Smooth muscle cell (in vitro differentiated cells): ENCODE data around the gene AEBP1. TPM values are rescaled to one million over a fixed set of nuclear protein-coding genes. Genes with fewer than 3 reads are reported as not detected.

Experiments
- DNase-seq: peaks from one replicate; lab custom pipeline; 2025; ENCODE audit not compliant: unreplicated experiment; lab: John Stamatoyannopoulos, UW
- H2AFZ ChIP-seq: fragments of 200-600 bp; sonication (generic); 2 replicates; pipeline ENCODE4 v1.6.0; 2016; ENCODE audit warnings: antibody characterized with exemption, low read depth, mild to moderate bottlenecking
- H3F3A ChIP-seq: fragments of 200-600 bp; sonication (generic); 2 replicates; pipeline ENCODE4 v1.6.0; 2017; ENCODE audit warnings: antibody characterized with exemption, low read depth
- H3K27ac ChIP-seq: fragments of 200-600 bp; sonication (generic); 2 replicates; pipeline ENCODE4 v1.5.1; 2016; ENCODE audit warnings: low read depth, mild to moderate bottlenecking
- H3K27me3 ChIP-seq: fragments of 200-600 bp; sonication (generic); 2 replicates; pipeline ENCODE4 v1.6.1; 2016; ENCODE audit warnings: low read depth, mild to moderate bottlenecking
- H3K36me3 ChIP-seq: fragments of 200-600 bp; sonication (generic); 2 replicates; pipeline ENCODE4 v1.5.1; 2016; ENCODE audit warnings: low read depth
- H3K4me1 ChIP-seq: fragments of 200-600 bp; sonication (generic); 2 replicates; pipeline ENCODE4 v1.5.1; 2016; ENCODE audit warnings: low read depth
- H3K4me2 ChIP-seq: fragments of 200-600 bp; sonication (generic); 2 replicates; pipeline ENCODE4 v1.6.0; 2016; ENCODE audit warnings: mild to moderate bottlenecking
- H3K4me3 ChIP-seq: fragments of 200-600 bp; sonication (generic); 2 replicates; pipeline ENCODE4 v1.5.1; 2016; ENCODE audit warnings: mild to moderate bottlenecking
- H3K79me2 ChIP-seq: fragments of 200-600 bp; sonication (generic); 2 replicates; pipeline ENCODE4 v1.6.0; 2016; ENCODE audit warnings: low read depth, mild to moderate bottlenecking
- H3K9ac ChIP-seq: fragments of 200-600 bp; sonication (generic); 2 replicates; pipeline ENCODE4 v1.6.0; 2016; ENCODE audit warnings: low read depth
- H3K9me3 ChIP-seq: fragments of 200-600 bp; sonication (generic); replicated peaks from 2 replicates; pipeline ENCODE4 v1.5.1; 2016; ENCODE audit warnings: low read depth
- H4K20me1 ChIP-seq: fragments of 200-600 bp; sonication (generic); 2 replicates; pipeline ENCODE4 v1.6.0; 2016; ENCODE audit warnings: low read depth
- WGBS: methylation state at CpG from one replicate; pipeline ENCODE4 v1.1.7; 2016; ENCODE audit warnings: low lambda C conversion rate; 5-methylcytosine and 5-hydroxymethylcytosine counted together
- polyA plus RNA-seq: library from polyadenylated mRNA; unstranded; fragments of >200 nt; fragmentation: Nextera tagmentation; extraction: Ambion mirVana; gene quantifications from 2 replicates; pipeline ENCODE4 v1.2.1, GENCODE V29; 2016
- total RNA-seq: library from RNA; depleted of rRNA; stranded (reverse); fragments of >200 nt; gene quantifications from 2 replicates; pipeline ENCODE4 v1.2.3, GENCODE V29; 2014
- TF ChIP-seq, protein P1 (sequence below): fragments of 200-600 bp; sonication (generic); IDR thresholded peaks from 2 replicates; pipeline ENCODE4 v1.5.1; 2017; ENCODE audit warnings: borderline replicate concordance, mild to moderate bottlenecking, antibody characterized with exemption; ENCODE audit not compliant: insufficient read depth, poor library complexity, severe bottlenecking

AEBP1 gene
- total and polyA plus RNA-seq, 2 experiments from 2014 or later = 39.7 to 163 TPM

DNA sequence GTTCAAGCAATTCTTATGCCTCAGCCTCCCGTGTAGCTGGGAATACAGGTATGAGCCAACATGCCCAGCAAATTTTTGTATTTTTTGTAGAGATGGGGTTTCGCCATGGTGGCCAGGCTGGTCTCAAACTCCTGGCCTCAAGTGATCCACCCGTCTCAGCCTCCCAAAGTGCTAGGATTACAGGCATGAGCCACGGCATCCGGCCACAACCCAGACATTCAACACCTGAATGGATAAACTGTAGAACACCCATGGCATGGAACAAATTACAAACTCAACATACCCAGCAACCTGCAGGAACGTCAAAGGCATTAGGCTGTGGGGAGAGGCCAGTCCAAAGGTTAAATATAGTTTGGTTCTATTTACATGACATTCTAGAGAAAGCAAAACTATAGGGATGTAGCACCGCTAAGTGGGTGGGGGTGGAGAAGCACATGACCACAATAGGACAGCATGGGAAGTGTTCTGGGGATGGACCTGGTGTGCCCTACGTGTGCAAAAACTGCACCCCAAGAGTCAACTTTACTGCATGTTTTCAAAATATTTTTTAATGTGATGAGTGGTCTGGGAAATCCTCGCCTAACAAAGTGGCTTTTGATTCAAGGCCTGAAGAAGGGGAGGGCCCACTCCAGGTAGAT, 32.3 kb upstream of the AEBP1 start:
- Histone ChIP-seq H3K9me3 (no peaks in the 10 kb centered on the region), H3K36me3 (no peaks in the 10 kb centered on the region), H3K4me2 (no peak overlapping the region), H3F3A (no peaks in the 10 kb centered on the region), H3K4me1 (no peaks in the 10 kb centered on the region), H3K79me2 (no peaks in the 10 kb centered on the region), H4K20me1 (no peaks in the 10 kb centered on the region), H3K27ac (no peak overlapping the region), H3K27me3 (no peaks in the 10 kb centered on the region), H2AFZ (no peak overlapping the region), H3K4me3 (no peak overlapping the region), H3K9ac (no peak overlapping the region)
- DNase-seq = no peak
- TF ChIP-seq, protein P1, sequence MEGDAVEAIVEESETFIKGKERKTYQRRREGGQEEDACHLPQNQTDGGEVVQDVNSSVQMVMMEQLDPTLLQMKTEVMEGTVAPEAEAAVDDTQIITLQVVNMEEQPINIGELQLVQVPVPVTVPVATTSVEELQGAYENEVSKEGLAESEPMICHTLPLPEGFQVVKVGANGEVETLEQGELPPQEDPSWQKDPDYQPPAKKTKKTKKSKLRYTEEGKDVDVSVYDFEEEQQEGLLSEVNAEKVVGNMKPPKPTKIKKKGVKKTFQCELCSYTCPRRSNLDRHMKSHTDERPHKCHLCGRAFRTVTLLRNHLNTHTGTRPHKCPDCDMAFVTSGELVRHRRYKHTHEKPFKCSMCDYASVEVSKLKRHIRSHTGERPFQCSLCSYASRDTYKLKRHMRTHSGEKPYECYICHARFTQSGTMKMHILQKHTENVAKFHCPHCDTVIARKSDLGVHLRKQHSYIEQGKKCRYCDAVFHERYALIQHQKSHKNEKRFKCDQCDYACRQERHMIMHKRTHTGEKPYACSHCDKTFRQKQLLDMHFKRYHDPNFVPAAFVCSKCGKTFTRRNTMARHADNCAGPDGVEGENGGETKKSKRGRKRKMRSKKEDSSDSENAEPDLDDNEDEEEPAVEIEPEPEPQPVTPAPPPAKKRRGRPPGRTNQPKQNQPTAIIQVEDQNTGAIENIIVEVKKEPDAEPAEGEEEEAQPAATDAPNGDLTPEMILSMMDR = no peak
- 88% methylated on average over 9 of the region's 9 CpGs for WGBS

DNA sequence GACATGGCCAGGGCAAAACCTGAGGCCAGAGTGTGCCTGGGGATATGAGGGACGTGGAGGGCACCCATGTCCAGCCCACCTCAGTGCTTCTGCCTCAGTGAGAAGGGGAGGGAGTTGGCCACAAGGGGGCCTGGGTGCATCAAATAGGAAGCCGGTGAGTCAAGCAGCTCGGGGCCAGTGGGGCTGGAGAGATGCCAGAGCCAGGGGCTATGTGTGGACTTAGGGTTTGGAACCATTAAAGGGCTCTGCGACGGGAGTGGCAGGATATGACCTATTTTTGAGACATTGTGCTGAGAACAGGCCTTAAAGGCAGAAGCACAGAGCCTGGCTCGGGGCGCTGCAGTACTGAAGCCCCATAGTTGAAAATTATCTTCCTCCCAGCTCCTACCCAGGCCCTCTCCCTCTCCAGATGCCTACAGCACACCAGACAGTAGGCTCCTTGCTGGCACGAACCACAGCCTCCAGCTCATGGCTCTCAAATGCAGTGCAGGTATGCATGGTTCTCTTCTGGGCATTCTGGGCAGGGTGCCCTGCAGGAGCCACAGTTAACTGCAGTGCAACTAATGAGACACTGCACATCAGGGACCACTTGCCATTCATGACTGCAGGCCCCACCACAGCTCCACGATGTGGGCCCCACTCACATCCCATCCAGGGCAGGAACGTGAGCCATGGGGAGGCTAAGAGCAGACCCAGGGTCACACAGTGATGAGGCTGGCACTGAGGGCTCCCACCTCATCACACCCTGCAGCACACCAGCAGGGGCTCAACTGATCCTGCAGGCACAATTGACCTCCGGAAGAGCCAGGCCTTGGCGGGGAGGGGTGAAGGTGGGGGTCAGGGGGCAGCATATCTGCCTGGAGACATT, 31.5 kb upstream of the AEBP1 start:
- Histone ChIP-seq H3K27ac (no peak overlapping the region), H3K9me3 (no peaks in the 10 kb centered on the region), H3K79me2 (no peaks in the 10 kb centered on the region), H3K4me2 (peak overlapping the region; percentile 17), H4K20me1 (no peaks in the 10 kb centered on the region), H3K4me3 (no peak overlapping the region), H3K9ac (no peak overlapping the region), H3K27me3 (no peaks in the 10 kb centered on the region), H3F3A (no peaks in the 10 kb centered on the region), H3K36me3 (no peaks in the 10 kb centered on the region), H2AFZ (no peak overlapping the region), H3K4me1 (no peaks in the 10 kb centered on the region)
- peak; percentile 39 for DNase-seq
- 63% methylated on average over 12 of the region's 12 CpGs for WGBS
- TF ChIP-seq, protein P1 = peak; percentile 73

DNA sequence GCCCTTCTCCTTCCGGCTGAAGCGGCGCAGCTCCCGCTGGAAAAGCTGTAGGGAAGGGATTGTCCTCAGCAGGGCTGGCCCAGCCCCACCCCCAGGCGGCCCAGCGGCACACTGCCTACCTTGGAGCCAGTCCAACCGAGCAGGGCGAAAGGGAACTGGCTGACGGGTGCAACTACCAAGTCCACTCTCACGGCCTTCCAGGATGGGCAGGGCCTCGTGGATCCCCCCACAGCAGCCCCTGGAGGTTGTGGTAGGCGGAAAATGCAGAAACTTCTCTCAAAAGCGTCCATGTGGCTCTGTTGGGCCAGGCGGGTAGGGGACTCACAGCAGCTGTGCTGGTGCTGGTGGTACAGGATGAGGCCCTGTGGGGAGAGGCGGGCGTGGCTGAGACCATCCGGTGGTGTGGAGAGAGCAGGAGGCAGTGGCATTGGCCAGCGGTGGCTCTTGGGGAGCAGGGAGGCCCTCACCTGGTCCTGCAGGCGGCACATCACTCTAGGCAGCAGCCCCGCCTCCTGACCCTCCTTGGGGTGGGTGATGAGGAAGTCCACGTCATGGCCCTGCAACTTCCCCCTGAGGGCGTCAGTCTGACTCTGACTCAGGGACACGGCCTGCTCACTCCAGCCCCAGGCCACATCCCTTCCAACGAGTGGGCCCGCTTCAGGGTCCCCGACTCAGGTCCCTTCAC, 30.3 kb upstream of the AEBP1 start:
- 92% methylated on average over 25 of the region's 26 CpGs for WGBS
- no peaks in the 10 kb centered on the region for H3K9me3 ChIP-seq
- H3K4me3 ChIP-seq = no peak overlapping the region
- H3K4me2 ChIP-seq = no peak overlapping the region
- no peak overlapping the region for H3K27ac ChIP-seq
- H3K79me2 ChIP-seq = no peaks in the 10 kb centered on the region
- no peaks in the 10 kb centered on the region for H3K4me1 ChIP-seq
- H2AFZ ChIP-seq = no peak overlapping the region
- no peaks in the 10 kb centered on the region for H3K36me3 ChIP-seq
- H4K20me1 ChIP-seq = no peaks in the 10 kb centered on the region
- TF ChIP-seq, protein P1 = no peak
- no peaks in the 10 kb centered on the region for H3K27me3 ChIP-seq
- no peaks in the 10 kb centered on the region for H3F3A ChIP-seq
- no peak for DNase-seq
- H3K9ac ChIP-seq = no peak overlapping the region
